A549 (cell line): ENCODE data around the gene IDNK. TPM values are rescaled to one million over a fixed set of nuclear protein-coding genes. Genes with fewer than 3 reads are reported as not detected.

ENCODE experiments used
- ATAC-seq, 2 experiments: fragments of 200-7000 bp in 1 of 2; fragments of >200 bp in 1 of 2; cut with Nextera tagmentation in 1 of 2; cut with Tn5 transposase in 1 of 2; 3 replicates each; pipeline versions ENCODE4 v1.8.0 to v1.9.1; 2018 to 2020; ENCODE audit warnings: mild to moderate bottlenecking in 1 of 2, moderate library complexity in 1 of 2
- CTCF ChIA-PET: fragments of 300-600 bp; sonication (Branson Sonifier 250); formaldehyde crosslinking; extraction: SDS; loops from one replicate; lab custom pipeline; 2021; ENCODE audit warnings: antibody characterized with exemption, inconsistent platforms; lab: Yijun Ruan, JAX
- POLR2A ChIA-PET: fragments of 350-600 bp; formaldehyde crosslinking; extraction: SDS; loops from one replicate; lab custom pipeline; 2021; ENCODE audit warnings: antibody characterized with exemption, inconsistent platforms; lab: Yijun Ruan, JAX
- DNase-seq, 2 experiments: peaks; one replicate each; pipeline versions ENCODE4 v3.0.0 to v3.0.0-alpha.2; 2011 to 2016; ENCODE audit warnings: low read depth in 1 of 2, low spot score in 1 of 2
- FAIRE-seq: peaks from 2 replicates; lab custom pipeline; 2011; peaks lifted over from hg19 to GRCh38; lab: Jason Lieb, UNC
- H3K27ac ChIP-seq, 2 experiments: fragments of >200 bp; sonication (Bioruptor Twin); formaldehyde crosslinking; 3 replicates each; pipeline ENCODE4 v1.5.1; 2016 to 2017
- H3K4me1 ChIP-seq: fragments of >200 bp; sonication (Bioruptor Twin); formaldehyde crosslinking; 3 replicates; pipeline ENCODE4 v1.6.1; 2016
- H3K4me2 ChIP-seq: fragments of >200 bp; sonication (Bioruptor Twin); formaldehyde crosslinking; 3 replicates; pipeline ENCODE4 v1.6.1; 2016
- H3K4me3 ChIP-seq: fragments of >200 bp; sonication (Bioruptor Twin); formaldehyde crosslinking; 3 replicates; pipeline ENCODE4 v1.5.1; 2016
- H3K9me3 ChIP-seq: fragments of >200 bp; sonication (Bioruptor Twin); formaldehyde crosslinking; 3 replicates; pipeline ENCODE4 v1.6.1; 2016
- CBX8 ChIP-seq: fragments of 200-600 bp; sonication (generic); IDR thresholded peaks from 2 replicates; pipeline ENCODE4 v1.6.1; 2016
- CHD4 ChIP-seq: fragments of 200-600 bp; sonication (generic); IDR thresholded peaks from 2 replicates; pipeline ENCODE4 v1.6.1; 2016; ENCODE audit warnings: antibody characterized with exemption, mild to moderate bottlenecking, borderline replicate concordance
- EHF ChIP-seq: fragments of 250-450 bp; sonication (Bioruptor Pico); IDR thresholded peaks from 2 replicates; pipeline ENCODE4 v1.5.0; 2020; ENCODE audit warnings: mild to moderate bottlenecking
- EHMT2 ChIP-seq: fragments of 200-600 bp; sonication (generic); IDR thresholded peaks from 2 replicates; pipeline ENCODE4 v1.6.1; 2016; ENCODE audit warnings: antibody characterized with exemption, low read depth, mild to moderate bottlenecking, moderate library complexity
- ELK1 ChIP-seq: fragments of 150-350 bp; IDR thresholded peaks from 2 replicates; pipeline ENCODE4 v1.6.1; 2014; ENCODE audit warnings: low read depth, mild to moderate bottlenecking, low read length
- EP300 ChIP-seq, 2 experiments: fragments of >200 bp; sonication (Bioruptor Twin); formaldehyde crosslinking; IDR thresholded peaks; 2 replicates in 1 of 2; 3 replicates in 1 of 2; pipeline ENCODE4 v1.6.1; 2016 to 2017
- FOSL2 ChIP-seq, 2 experiments: fragments of 450-650 bp in 1 of 2; fragments of >200 bp in 1 of 2; sonication (Bioruptor Twin) in 1 of 2; formaldehyde crosslinking; IDR thresholded peaks; 2 replicates each; pipeline versions ENCODE4 v1.5.0 to v1.6.1; 2016 to 2020; ENCODE audit warnings: mild to moderate bottlenecking in 1 of 2, moderate library complexity in 1 of 2
- FOXS1 ChIP-seq: fragments of 250-450 bp; sonication (Bioruptor Pico); IDR thresholded peaks from 2 replicates; pipeline ENCODE4 v1.5.0; 2020; ENCODE audit warnings: mild to moderate bottlenecking, moderate library complexity
- GATA3 ChIP-seq: IDR thresholded peaks from 2 replicates; pipeline ENCODE4 v1.6.1; 2012; ENCODE audit warnings: borderline replicate concordance
- HOXA7 ChIP-seq: fragments of 250-450 bp; sonication (Bioruptor Pico); IDR thresholded peaks from 2 replicates; pipeline ENCODE4 v1.5.0; 2020; ENCODE audit warnings: mild to moderate bottlenecking, moderate library complexity
- HOXB5 ChIP-seq: fragments of 250-450 bp; sonication (Bioruptor Pico); IDR thresholded peaks from 2 replicates; pipeline ENCODE4 v1.5.0; 2020; ENCODE audit warnings: mild to moderate bottlenecking, moderate library complexity
- JUN ChIP-seq, 2 experiments: fragments of >200 bp; sonication (Bioruptor Twin); formaldehyde crosslinking; IDR thresholded peaks; 2 replicates in 1 of 2; 3 replicates in 1 of 2; pipeline ENCODE4 v1.6.1; 2016 to 2017
- JUNB ChIP-seq: fragments of >200 bp; sonication (Bioruptor Twin); formaldehyde crosslinking; IDR thresholded peaks from 2 replicates; pipeline ENCODE4 v1.6.1; 2016
- MAFK ChIP-seq: fragments of 450-650 bp; IDR thresholded peaks from 2 replicates; pipeline ENCODE4 v1.6.1; 2014; ENCODE audit not compliant: partially characterized antibody
- MAX ChIP-seq: IDR thresholded peaks from 2 replicates; pipeline ENCODE4 v1.6.1; 2012
- NR3C1 ChIP-seq: fragments of >200 bp; sonication (Bioruptor Twin); formaldehyde crosslinking; IDR thresholded peaks from 3 replicates; pipeline ENCODE4 v1.6.1; 2017
- PBX3 ChIP-seq: IDR thresholded peaks from 2 replicates; pipeline ENCODE4 v1.6.1; 2012
- POLR2A ChIP-seq: IDR thresholded peaks from 2 replicates; pipeline ENCODE4 v1.6.1; 2012; ENCODE audit warnings: mild to moderate bottlenecking, low read length
- POLR2AphosphoS2 ChIP-seq: conservative IDR thresholded peaks from 2 replicates; pipeline ENCODE4 v1.6.1; 2012; ENCODE audit warnings: low read length, improper control_type of control experiment, inconsistent platforms
- RAD21 ChIP-seq, 2 experiments: fragments of >200 bp in 1 of 2; sonication (Bioruptor Twin) in 1 of 2; formaldehyde crosslinking in 1 of 2; IDR thresholded peaks in 1 of 2; conservative IDR thresholded peaks in 1 of 2; 2 replicates in 1 of 2; 3 replicates in 1 of 2; pipeline ENCODE4 v1.6.1; 2012 to 2018; ENCODE audit warnings: inconsistent platforms in 1 of 2
- RCOR1 ChIP-seq: fragments of 150-350 bp; IDR thresholded peaks from 2 replicates; pipeline ENCODE4 v1.6.1; 2014; ENCODE audit warnings: antibody characterized with exemption, low read length, low read depth
- SMC3 ChIP-seq: fragments of >200 bp; sonication (Bioruptor Twin); formaldehyde crosslinking; IDR thresholded peaks from 3 replicates; pipeline ENCODE4 v1.6.1; 2018; ENCODE audit warnings: inconsistent platforms
- SREBF2 ChIP-seq: fragments of 450-650 bp; IDR thresholded peaks from 2 replicates; pipeline ENCODE4 v1.6.1; 2014; ENCODE audit warnings: mild to moderate bottlenecking, moderate library complexity
- ZNF302 ChIP-seq: fragments of 250-450 bp; sonication (Bioruptor Pico); IDR thresholded peaks from 2 replicates; pipeline ENCODE4 v1.9.0; 2021; ENCODE audit warnings: inconsistent platforms, mild to moderate bottlenecking, moderate library complexity
- ZSCAN20 ChIP-seq: fragments of 250-450 bp; sonication (Bioruptor Pico); IDR thresholded peaks from 2 replicates; pipeline ENCODE4 v1.8.0; 2022; ENCODE audit warnings: mild to moderate bottlenecking, moderate library complexity
- WGBS: methylation state at CpG from one replicate; pipeline ENCODE4 v1.1.6; 2017; ENCODE audit errors: missing lambda C conversion rate; 5-methylcytosine and 5-hydroxymethylcytosine counted together
- polyA plus RNA-seq, 4 experiments: library from polyadenylated mRNA; depleted of rRNA in 3 of 4; stranded (reverse); fragments of >200 nt; fragmentation: RNase III in 1 of 4; extraction: RNeasy Plus Mini Kit Qiagen cat#74134 plus additional on column Dnase treatment in 1 of 4; gene quantifications; 2 replicates in 3 of 4; 3 replicates in 1 of 4; pipeline ENCODE4 v1.2.3, GENCODE V29; 2011 to 2017
- TF ChIP-seq, protein P1 (sequence below): fragments of >200 bp; sonication (Bioruptor Twin); formaldehyde crosslinking; IDR thresholded peaks from 3 replicates; pipeline ENCODE4 v1.6.1; 2016

IDNK gene
- polyA plus RNA-seq, 2 of the 4 experiments (the other 2 are of a cell fraction): 10.9 to 16.2 TPM

- CTCF ChIA-PET: no interaction called here
- Histone ChIP-seq H3K4me2 (no peak overlapping the region), H3K27ac (no peak overlapping the region), H3K9me3 (no peaks in the 10 kb centered on the region), H3K4me3 (no peak overlapping the region), H3K4me1 (no peaks in the 10 kb centered on the region)
- FAIRE-seq (no peak), ATAC-seq (no peak), DNase-seq (no peak)
- POLR2A ChIA-PET: no interaction called here
- TF ChIP-seq SREBF2 (no peak), POLR2A (no peak), RCOR1 (no peak), CBX8 (no peak), NR3C1 (no peak)
- WGBS: 80% methylated on average over 1 of the region's 1 CpG
Observed at GRCh38 chr9:83675466-83675865, 52.5 kb downstream of the IDNK start.

DNA sequence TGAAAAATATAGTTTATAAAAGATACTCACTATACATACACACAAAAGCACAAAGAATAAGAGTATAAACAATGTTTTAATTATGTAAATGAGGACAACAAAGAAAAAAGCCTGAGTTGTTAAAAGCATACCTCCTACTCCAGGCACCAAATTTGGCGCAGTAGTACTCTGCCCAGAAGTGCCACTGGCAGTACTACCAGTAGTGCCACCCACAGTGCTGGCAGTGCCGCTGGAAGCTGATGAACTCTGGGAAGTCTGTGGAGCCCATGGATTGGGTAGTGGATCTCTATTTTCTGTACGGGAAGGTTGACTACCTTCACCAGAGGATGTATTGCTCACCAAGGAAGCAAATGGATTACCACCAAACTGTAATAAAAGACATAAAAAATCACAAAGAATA, 54.7 kb downstream of the IDNK start:
- POLR2A ChIA-PET: no interaction called here

DNA sequence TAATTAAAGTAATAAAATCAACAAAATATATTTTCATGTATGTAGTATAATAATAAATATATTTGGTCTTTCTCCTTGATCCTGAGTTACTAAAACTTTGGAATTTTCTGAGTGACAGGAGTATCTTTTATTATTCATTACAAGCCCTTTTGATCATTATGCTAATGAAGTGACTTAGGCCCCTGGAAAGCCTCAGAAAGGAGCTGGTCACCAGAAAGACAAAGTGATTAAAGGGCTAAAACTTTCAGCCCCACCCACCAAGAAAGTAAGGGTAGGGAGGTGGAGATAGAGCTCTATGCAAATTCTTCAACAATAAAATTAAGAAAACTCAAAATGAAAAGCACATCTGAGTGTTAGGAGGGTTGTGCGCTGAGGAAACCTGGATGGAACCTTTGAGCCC, 57.3 kb downstream of the IDNK start:
- POLR2A ChIA-PET: no interaction called here
- CTCF ChIA-PET: interaction anchor here (0.6 to 1.5 kb wide), 4 partner anchors 9 to 59 kb away, joined by 3 to 4 read pairs (median 4); no protein-coding TSS in a partner anchor
- TF ChIP-seq EHMT2: no peak
- TF ChIP-seq, protein P1, sequence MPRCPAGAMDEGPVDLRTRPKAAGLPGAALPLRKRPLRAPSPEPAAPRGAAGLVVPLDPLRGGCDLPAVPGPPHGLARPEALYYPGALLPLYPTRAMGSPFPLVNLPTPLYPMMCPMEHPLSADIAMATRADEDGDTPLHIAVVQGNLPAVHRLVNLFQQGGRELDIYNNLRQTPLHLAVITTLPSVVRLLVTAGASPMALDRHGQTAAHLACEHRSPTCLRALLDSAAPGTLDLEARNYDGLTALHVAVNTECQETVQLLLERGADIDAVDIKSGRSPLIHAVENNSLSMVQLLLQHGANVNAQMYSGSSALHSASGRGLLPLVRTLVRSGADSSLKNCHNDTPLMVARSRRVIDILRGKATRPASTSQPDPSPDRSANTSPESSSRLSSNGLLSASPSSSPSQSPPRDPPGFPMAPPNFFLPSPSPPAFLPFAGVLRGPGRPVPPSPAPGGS: no peak
- H3K27ac ChIP-seq: no peak overlapping the region
- no peak overlapping the region for H3K4me2 ChIP-seq
- no peak for DNase-seq
- H3K9me3 ChIP-seq: no peaks in the 10 kb centered on the region
- WGBS: 97% methylated on average over 1 of the region's 1 CpG
- H3K4me1 ChIP-seq: no peaks in the 10 kb centered on the region
- FAIRE-seq: no peak
- H3K4me3 ChIP-seq: no peak overlapping the region
- no peak for ATAC-seq

More for the DNA sequence above, 54.7 kb downstream of the IDNK start:
- TF ChIP-seq ZNF302 (CRISPR knock-in tag): no peak
- no peak for TF ChIP-seq ELK1
- no peak for TF ChIP-seq EP300 (IDR thresholded peaks at IDR 0.05)
- TF ChIP-seq FOSL2 (IDR thresholded peaks at IDR 0.05): no peak
- TF ChIP-seq FOSL2 (CRISPR knock-in tag; IDR thresholded peaks at IDR 0.05): no peak
- TF ChIP-seq MAFK: no peak
- TF ChIP-seq JUNB: no peak
- TF ChIP-seq JUN (IDR thresholded peaks at IDR 0.05): no peak
- TF ChIP-seq GATA3: no peak
- TF ChIP-seq PBX3: no peak
- no peak for TF ChIP-seq MAX
- no peak for TF ChIP-seq HOXB5 (CRISPR knock-in tag)
- DNase-seq (no peak), FAIRE-seq (no peak), ATAC-seq (no peak)
- H3K4me2 ChIP-seq: no peak overlapping the region
- no peaks in the 10 kb centered on the region for H3K9me3 ChIP-seq
- H3K27ac ChIP-seq: no peak overlapping the region
- CTCF ChIA-PET: no interaction called here
- WGBS: 96% methylated on average over 3 of the region's 3 CpGs
- H3K4me3 ChIP-seq: no peak overlapping the region
- no peaks in the 10 kb centered on the region for H3K4me1 ChIP-seq

DNA sequence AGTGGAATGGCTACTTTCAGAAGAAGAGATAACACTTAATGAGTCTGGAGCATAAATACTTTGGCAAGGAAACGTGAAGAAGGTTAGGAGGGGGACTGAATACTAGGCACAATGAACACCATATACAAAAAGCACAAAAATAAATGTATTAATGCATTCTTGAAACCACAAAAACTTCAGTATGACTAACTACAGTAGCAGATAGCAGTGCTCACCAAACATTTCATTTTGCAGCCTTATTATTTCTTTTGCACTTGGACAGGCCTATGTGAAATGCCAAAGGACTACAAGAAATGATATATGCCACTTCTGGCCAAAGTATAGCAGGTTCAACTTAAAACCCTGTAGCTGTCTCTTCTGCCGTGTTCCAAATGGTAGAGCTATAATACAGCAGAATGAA, 58.5 kb downstream of the IDNK start:
- Histone ChIP-seq H3K9me3 (no peaks in the 10 kb centered on the region), H3K4me3 (no peak overlapping the region), H3K4me2 (no peak overlapping the region), H3K27ac (no peak overlapping the region), H3K4me1 (no peaks in the 10 kb centered on the region)
- no peak for FAIRE-seq
- ChIA-PET CTCF (no interaction called here), POLR2A (no interaction called here)
- TF ChIP-seq MAFK (no peak), EHF (CRISPR knock-in tag) (no peak), JUN (IDR thresholded peaks at IDR 0.05) (no peak), RAD21 (conservative IDR thresholded peaks at IDR 0.05 in 1 of 2, IDR thresholded peaks at IDR 0.05 in 1 of 2) (no peak), ZSCAN20 (CRISPR knock-in tag) (no peak), RCOR1 (no peak), JUNB (no peak), CHD4 (no peak), POLR2AphosphoS2 (no peak), HOXA7 (CRISPR knock-in tag) (no peak), SMC3 (no peak), FOXS1 (CRISPR knock-in tag) (no peak)
- DNase-seq: no peak
- ATAC-seq: no peak
- 94% methylated on average over 2 of the region's 2 CpGs for WGBS
